DMS153 (cell line): Measurements from ENCODE around the gene ZNF528.

Experiments
- DNase-seq: peaks from one replicate; lab custom pipeline; 2025; lab: John Stamatoyannopoulos, UW

The ZNF528 gene

GRCh38 chr19:52397310-52398080 lies at the start of gene ZNF528:
TSS of gene ZNF528 (plus strand) at chr19:52397849. CDS start at chr19:52402014, 4,165 bp downstream.
- peak; percentile 82 for DNase-seq

GRCh38 chr19:52351512-52351911 lies 46.1 kb upstream of the ZNF528 start:
- no peak for DNase-seq

GRCh38 chr19:52366414-52366824 lies 31.2 kb upstream of the ZNF528 start:
- no peak for DNase-seq

DNA sequence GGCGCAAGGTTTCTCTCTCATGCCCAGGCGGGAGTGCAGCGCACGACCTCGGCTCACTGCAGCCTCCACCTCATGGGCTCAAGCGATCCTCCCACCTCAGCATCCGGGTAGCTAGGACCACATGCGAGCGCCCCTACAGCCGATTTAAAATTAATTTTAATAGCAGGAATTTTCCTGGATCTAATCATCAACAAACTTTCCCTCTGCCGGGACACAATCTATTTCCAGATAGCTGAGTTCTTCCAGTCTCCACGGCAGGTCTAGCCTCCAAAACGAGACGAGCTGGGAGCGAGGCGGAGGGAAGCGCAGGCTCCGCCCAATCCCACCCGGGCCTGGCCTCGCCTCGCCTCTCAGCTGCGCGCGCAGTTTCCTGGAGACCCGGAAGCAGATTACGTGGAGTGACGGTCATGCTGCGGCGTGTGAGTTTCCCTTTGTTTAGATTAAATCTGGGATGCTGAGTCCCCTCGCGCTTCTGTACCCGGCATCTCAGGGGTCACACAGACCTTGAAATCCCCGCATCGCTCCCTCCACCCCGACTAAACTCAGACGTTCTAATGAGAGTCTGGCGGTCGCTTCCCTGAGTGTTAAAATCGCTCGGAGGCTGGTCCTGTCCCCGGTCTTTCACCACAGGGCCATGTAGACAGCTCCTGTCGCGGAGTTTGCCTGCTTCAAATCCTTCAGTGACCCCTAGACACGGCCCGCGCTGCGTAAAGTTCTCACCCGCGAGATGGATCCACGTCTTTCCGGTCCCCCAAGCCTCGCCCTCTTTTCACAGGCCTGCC lies 27.9 kb upstream of the ZNF528 start, which contains the start of gene ZNF880:
Gene ZNF880, plus strand, starts transcription at position 365 of the 782 bp plus-strand sequence. Its CDS starts 43 bp downstream, at position 408.
- peak; percentile 61 for DNase-seq

DNA sequence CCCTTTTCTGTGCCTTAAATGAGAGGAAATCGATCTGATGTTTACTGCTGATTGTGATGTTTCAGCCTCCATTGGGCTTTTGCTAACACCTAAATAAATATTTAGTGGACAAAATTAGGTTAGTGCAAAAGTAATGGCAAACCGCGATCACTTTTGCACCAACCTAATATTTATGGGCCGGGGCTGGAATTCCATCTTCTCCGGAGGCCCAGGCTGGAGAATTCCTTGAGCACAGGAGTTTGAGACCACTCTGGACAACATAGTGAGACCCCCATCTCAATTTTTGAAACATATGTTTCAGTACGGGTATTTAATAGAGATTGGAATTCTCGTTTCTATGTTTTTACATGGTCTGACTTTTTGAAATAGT lies 27.3 kb upstream of the ZNF528 start:
- no peak for DNase-seq

GRCh38 chr19:52391135-52391534 lies 6.5 kb upstream of the ZNF528 start:
- no peak for DNase-seq

DNA sequence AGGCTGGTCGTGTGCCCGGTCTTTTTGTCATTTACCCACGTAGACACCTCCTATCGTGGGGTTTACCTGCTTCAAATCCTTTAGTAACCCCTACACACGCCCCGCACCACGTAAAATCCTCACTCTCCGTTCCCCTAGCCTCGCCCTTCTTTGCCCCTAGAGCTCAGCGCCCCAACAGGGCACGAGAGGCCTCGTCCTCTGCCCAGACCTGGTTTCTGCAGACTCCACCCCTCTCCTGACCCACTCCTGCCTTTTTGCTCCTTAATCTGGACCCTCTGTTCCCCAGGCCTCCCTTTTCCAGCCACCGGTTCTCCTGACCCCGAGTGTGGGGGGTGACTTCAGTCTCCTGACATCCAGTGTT lies 412 bp downstream of the ZNF528 start:
- DNase-seq = no peak

- no peak for DNase-seq
Observed at GRCh38 chr19:52410276-52410675, 12.6 kb downstream of the ZNF528 start.

DNA sequence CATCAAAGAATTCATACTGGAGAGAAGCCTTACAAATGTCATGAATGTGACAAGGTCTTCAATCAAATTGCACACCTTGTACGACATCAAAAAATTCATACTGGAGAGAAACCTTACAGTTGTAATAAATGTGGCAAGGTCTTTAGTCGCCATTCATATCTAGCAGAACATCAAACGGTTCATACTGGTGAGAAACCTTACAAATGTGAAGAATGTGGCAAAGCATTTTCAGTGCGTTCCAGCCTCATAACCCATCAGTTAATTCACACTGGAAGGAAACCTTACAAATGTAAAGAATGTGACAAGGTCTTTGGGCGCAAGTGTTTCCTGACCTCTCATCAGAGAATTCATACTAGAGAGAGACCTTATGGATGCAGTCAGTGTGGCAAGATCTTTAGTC lies 18.1 kb downstream of the ZNF528 start:
- no peak for DNase-seq

DNA sequence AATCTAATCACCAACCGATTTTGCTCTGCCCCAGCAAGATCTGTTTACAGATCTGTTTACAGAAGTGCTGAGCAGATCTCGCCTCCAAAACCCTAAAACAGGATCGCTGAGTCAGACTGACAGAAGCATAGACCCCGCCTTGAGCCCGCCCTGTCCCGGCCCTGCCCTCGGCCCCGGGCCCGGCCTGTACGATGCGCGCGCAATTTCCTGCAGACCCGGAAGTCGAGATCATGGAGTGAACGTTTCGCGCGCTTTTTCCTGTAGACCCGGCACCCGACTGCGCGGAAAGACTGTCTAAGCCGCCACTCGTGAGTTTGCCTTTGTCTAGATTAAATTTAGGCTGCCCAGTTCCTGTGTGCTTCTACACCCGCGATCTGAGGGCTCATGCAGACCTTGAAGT lies 31.3 kb downstream of the ZNF528 start, which contains the start of gene ZNF534:
Gene ZNF534, plus strand, starts transcription at position 212 of the 400 bp plus-strand sequence. CDS start 2,327 bp downstream, outside the sequence.
- no peak for DNase-seq

- DNase-seq = no peak
Observed at GRCh38 chr19:52442179-52442578, 44.5 kb downstream of the ZNF528 start.

GRCh38 chr19:52444506-52444905 lies 46.9 kb downstream of the ZNF528 start:
- DNase-seq = no peak

GRCh38 chr19:52451241-52451640 lies 53.6 kb downstream of the ZNF528 start:
- no peak for DNase-seq

- no peak for DNase-seq
Observed at GRCh38 chr19:52453324-52454094, 55.9 kb downstream of the ZNF528 start, which contains the start of gene ZNF578. TSS of gene ZNF578 (plus strand) at chr19:52453553. CDS start at chr19:52501846, 48,293 bp downstream.

GRCh38 chr19:52464798-52465470 lies 67.3 kb downstream of the ZNF528 start:
- DNase-seq = no peak
